ENCODE measurements around the gene HDAC1.
"Not testable (repeated sequence)": the region's sequence is repeated elsewhere in the genome, so short reads cannot be mapped to it uniquely, and the experiment has no call there.

The HDAC1 gene

DNA sequence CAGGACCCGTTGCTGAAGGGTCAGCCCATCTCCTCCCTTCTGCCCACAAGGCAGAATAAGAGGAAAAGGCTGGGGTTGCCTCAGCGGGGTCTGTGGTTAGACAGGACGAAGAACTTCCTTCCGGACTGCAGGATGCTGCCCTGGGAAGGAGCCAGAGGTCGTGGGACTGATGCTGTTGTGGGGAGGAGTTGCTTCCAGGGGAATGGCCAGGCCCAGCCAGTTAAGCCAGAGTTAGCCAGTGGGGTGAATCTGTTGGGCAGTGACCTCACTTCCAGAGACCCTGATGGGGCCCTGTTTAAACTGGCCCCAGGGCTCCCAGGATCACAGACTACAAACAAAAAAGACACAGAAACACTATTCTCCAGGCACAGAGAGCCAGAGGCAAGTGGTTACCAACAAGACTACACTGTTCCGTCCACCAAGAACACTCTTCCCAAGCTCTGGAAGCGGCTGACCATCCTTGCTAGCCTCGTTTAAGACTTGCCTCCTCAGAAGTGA, 57.4 kb downstream of the HDAC1 start:
- DNase-seq (ENCODE audit: low read depth) = no peak

DNA sequence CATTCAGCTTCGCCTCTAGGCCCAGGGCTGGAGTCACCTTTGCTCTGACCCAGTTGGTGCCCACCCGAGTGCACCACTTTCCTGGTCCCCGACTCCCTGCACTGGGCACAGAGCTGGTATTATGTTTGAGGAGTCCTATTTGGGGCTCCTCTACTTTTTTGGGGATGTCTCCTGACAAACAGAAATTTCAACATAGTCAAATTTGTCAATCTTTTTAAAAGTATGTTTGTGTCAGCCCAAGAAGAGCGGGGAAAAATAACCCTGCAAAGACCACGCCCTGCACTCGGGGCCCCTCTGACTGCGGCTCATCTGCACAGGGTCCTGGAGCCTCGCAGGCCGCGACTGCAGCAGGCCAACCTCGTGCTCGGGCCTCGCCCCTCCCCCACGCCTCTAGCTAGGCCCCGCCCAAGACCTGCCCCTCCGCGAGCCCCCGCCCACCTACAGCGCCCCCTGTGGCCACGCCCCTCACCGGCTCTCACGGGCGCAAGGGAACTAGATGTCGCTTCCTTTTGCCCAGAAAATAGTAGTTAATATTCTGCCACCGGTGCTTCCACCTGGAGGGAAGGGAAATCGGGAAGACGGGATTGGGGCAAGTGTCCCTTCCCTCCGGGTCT, 59.0 kb downstream of the HDAC1 start:
- DNase-seq (ENCODE audit: low read depth) = no peak

DNA sequence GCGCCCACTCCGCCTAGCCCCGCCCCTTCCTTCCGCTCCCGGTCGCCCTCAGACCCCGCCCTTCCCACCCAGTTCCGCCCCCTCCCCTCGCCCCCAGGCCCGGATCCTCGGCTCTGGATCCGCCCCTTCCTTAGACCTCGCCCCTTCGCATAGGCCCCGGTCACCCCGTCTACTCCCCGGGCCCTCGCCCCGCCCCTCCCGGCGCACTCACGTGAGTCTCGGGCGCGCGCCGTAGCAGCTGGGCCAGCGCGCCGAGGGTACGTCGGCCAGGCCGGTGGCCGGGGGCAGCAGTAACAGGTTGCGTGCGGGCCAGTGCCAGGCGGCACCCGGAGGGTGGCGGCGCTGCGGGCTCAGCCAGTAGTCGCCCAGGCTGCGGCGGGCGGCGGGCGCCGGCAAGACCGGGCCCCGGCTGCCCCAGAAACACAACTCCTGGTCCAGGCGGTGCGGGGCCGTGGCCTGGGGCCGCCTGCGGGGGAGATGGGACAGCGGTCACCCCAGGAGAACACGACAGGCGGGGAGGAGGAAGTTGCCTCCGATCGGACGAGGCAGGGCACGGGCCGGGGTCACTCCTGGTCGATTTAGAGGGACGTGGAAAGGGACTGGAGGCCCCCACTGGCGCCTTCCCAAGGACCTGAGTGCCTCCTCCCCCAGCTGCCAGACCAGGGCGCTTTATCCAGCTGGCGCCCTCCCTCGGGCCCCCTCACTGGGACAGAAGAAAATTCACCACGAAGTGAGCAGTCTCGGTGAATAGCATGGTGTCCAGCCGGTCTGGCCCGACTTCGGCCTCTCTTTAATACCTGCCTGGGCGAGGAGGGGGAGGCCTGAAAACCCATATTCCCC, 59.7 kb downstream of the HDAC1 start:
- DNase-seq (ENCODE audit: low read depth) = peak; percentile 79

DNA sequence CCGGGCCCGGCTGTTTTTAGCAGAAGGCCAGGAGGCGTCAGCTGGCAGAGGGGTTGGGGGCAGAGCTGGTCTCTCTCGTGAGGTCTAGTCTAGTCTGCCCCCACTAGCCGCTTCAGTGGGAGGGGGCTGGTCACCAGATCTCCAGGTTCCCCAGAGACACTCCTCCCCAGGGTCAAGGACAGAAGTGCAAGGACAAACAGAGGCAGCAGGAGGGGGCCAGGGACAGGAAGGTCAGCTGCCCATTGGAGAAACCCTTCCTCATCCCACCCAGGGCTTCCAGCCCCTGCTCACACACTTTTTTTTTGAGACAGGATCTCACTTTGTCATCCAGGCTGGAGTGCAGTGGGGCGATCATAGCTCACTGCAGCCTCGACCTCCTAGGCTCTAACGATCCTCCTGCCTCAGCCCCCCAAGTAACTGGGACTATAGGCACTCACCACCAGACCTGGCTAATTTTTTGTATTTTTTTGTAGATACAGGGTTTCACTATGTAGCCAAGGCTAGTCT, 60.4 kb downstream of the HDAC1 start:
- DNase-seq (ENCODE audit: low read depth) = no peak

DNA sequence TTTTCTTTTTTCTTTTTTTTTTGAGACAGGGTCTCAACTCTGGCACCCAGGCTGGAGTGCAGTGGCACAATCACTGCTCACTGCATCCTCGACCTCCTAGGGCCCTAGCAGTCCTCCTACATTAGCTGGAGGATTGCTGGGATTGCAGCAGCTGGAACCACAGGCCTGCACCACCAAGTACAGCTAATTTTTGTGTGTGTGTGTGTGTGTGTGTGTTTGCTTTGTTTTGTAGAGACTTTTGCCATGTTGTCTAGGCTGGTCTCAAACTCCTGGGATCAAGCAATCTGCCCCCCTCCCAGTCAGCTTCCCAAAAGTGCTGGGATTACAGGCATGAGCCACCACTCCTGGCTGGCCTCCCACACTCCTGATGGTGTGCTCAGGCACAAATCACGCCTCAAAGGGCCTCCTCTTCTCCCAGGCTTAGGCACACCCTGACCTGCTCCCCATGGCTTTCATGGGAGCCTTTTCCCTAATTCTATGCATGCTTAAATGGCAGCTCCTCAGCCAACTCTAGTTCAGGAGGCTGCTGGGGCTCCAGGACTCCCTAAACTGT, 61.0 kb downstream of the HDAC1 start:
- DNase-seq (ENCODE audit: low read depth) = no peak

DNA sequence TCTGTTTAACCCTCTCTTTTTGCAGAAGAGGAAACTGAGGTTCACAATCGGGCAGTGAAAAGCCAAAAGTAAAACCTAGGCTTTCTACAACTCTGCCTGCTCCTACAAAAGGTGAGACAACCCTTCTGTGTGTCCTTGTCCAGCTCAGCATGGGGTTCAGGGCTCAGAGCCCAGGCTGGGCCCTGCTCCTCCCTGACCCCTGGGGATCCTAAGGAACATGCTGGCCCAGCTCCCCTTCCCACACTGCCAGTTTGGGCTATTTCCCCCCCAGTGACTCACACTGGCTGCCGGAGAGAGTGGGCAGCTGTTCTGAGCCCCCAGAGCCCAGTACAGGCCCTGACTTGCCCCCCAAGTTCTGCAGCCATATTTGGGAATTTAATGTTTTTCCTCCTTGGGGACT, 61.5 kb downstream of the HDAC1 start:
- no peak for DNase-seq (ENCODE audit: low read depth)

DNA sequence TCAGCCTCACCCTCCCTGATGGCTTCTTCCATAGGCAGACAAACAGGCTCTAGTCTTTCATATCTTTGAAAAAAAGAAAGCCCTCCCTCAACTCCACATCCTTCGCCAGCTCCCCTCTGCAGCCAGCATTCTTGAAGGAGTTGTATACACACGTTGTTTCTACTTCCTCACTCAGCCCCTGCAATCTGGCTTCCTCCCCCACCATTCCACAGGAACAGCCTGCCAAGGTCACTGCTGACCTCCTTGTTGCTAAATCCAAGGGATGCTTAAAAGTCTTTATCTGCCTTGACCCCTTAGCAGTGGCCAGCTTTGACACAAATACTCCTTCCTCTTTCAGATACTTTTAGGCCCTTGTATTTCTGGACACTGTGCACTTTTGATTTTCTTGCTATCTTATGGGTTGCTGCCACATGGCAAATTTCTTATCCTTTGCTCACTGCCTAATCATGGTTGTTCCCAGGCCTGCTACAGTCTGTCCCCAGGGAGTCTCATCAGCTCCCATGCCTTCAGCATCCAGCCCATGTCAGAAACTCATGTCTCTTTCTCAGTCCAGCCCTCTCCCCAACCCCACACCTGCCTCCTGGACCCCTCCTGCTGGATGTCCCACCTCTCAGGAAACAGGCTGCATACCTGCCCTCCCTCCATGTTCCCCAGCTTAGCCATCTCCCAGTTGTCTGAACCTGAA, 62.1 kb downstream of the HDAC1 start:
- DNase-seq (ENCODE audit: low read depth) = no peak

DNA sequence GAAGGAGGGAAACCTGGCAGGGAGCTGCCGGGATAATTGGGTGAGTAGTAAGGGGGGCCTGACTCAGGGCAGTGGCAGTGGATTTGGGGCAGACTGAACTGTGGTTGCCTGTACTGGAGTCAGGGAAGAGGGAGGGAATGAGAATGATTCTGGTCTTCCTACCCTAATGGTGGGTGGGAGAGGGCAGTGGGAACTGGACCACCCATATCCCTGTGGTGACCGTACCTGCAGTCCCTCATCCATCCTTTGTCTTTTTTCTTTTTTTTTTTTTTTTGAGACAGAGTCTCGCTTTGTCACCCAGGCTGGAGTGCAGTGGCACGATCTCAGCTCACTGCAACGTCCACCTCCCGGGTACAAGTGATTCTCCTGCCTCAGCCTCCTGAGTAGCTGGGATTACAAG, 63.9 kb downstream of the HDAC1 start:
- DNase-seq (ENCODE audit: low read depth) = not testable (repeated sequence)

DNA sequence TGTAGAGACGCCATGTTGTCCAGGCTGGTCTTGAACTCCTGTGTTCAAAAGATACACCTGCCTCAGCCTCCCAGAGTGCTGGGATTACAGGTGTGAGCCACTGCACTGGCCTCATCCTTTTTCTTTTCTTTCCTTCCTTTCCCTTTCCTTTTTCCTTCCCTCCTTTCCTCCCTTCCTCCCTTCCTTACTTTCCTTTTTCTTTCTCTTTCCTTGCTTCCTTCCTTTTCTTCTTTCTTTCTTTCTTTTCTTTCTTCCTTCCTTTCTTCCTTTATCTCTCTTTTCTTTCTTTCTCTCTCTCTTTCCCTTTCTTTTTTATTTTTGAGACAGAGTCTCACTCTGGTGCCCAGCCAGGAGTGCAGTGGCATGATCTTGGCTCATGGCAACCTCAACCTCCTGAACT, 64.6 kb downstream of the HDAC1 start:
- no peak for DNase-seq (ENCODE audit: low read depth)

DNA sequence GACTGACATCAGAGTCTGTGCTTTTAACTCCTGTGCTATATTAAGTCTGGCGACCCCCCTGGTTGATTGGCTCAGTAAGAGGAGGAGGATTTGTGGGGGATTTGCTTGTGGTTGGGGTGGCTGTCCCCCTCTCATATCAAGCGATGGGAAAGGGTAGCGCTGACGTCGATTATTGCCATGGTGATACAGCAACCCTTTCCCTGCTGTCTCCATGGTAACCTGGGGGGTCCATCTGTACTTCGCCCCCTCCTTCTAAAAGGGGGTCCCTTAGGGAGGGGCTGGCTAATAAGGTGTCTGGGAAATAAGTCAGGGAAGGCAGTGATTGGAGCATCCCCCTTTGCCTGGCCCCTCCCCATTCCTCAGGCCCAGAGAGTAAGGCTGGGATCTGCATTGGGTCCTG, 65.7 kb downstream of the HDAC1 start:
- DNase-seq (ENCODE audit: low read depth) = no peak

DNA sequence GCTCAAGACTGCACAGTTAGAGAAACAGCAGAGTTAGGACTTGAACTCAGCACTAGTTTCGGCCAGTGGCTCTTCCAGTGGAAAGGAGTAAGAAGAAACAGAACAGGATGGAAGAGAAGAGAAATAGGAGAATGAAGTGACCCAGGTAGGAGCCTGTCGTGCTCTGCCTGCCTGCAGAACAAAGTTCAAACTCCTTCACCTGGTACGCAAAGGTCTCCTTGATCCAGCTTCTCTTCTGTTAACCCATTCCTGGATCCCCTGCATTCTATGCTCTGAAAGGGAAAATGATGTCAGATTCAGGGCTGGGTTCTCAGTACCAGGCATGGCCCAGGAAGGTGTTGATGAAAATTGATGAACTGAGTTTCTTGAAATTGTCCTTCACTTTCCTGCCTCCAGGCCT, 66.6 kb downstream of the HDAC1 start:
- no peak for DNase-seq (ENCODE audit: low read depth)

DNA sequence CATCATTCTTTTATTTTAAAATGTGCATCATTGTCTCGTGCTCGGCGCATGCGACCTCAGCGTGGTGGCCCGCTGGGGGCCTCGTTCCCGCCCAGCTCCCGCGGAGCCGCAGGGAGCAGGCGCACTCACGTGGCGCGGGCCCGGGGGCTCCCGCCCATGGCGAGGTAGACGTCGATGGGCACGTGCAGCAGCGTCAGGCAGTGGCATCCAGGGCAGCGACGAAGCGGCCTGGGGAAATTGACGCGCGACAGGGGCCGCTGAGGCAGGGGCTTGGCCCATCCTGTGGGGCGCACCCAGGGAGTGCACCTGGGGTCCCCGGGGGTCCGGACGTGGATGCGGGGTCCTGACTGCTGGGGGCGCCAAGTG, 69.4 kb downstream of the HDAC1 start:
- no peak for DNase-seq (ENCODE audit: low read depth)

DNA sequence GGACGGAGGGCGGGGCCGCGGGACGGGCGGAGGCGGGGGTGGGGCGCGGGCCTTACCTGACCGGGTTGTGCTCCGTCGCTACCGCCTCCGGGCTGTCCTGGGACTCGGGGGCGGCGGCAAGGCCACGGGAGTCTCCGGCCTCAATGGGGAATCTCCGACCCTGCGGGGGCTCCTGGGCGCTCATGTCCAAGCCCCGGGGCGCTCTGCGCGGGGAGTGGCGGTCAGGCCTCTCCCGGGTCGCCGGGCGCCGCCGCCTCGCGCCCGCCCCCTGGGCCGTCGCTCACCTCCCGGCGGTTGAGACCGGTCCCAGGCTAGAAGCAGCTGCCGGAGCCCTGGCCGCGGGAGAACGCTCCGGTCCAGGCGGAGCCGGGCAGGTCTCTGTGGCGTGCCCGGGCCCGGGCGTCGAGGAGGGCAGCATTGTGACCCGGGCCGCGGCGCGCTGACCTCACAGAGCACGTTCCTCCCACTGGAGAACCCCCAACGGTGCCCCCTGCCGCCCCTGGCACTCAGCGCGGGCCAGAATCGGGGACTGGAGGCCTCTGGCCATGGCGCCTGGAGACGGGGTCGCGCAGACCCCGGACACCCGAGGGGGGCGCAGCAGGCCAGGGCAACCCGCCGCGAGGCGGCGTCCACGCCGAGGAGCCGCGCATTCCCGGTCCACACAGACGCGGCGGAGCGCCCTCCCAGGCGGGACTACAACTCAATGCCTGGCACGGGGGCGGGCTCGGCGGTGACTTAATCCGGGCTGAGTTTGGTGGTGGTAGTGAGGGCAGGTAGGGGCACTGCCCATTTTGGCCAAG, 70.0 kb downstream of the HDAC1 start:
- DNase-seq (ENCODE audit: low read depth) = no peak

DNA sequence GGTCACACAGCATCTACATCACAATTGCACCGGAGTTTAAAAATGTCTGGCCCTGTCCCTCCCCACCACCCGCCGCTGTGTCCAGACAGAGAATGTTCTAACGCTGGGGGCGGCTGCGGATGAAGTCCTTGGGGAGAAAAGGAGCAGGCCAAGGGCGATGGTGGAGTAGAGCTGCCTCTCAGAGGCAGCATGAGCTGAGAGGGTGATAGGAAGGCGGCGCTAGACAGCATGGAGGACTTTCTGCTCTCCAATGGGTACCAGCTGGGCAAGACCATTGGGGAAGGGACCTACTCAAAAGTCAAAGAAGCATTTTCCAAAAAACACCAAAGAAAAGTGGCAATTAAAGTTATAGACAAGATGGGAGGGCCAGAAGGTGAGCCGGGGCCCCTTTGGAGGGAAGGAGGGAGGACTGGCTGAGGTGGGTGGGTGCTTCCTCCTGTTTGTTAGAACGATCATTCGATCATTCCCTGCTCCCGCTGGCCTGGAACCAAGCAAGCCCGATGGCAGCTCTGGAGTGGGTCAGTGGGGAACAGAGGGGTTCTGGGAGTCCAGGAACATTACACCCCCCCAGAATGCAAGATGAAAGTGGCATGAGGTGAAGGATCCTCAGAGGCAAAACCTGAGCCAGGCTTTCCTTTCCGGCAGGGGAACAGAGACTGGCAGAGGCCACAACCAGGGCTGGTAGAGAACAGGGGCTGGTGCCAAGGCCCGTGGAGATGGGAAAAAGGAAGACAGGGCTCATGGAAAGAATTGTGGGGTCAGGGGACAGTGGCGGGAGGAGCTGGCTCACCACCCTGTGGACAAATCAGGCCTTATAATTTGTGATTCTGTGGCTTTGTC, 70.8 kb downstream of the HDAC1 start, which contains the start of the genes FAM229A and TSSK3:
TSS of gene FAM229A (minus strand) at position 12 of the 840 bp plus-strand sequence. CDS start 394 bp downstream, outside the sequence.
TSS of gene TSSK3 (plus strand) at position 66 of the 840 bp plus-strand sequence. CDS start at position 229, 163 bp downstream.
- no peak for DNase-seq (ENCODE audit: low read depth)

DNA sequence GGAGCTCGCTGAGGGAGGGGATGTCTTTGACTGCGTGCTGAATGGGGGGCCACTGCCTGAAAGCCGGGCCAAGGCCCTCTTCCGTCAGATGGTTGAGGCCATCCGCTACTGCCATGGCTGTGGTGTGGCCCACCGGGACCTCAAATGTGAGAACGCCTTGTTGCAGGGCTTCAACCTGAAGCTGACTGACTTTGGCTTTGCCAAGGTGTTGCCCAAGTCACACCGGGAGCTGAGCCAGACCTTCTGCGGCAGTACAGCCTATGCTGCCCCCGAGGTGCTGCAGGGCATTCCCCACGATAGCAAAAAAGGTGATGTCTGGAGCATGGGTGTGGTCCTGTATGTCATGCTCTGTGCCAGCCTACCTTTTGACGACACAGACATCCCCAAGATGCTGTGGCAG, 71.8 kb downstream of the HDAC1 start:
- no peak for DNase-seq (ENCODE audit: low read depth)

DNA sequence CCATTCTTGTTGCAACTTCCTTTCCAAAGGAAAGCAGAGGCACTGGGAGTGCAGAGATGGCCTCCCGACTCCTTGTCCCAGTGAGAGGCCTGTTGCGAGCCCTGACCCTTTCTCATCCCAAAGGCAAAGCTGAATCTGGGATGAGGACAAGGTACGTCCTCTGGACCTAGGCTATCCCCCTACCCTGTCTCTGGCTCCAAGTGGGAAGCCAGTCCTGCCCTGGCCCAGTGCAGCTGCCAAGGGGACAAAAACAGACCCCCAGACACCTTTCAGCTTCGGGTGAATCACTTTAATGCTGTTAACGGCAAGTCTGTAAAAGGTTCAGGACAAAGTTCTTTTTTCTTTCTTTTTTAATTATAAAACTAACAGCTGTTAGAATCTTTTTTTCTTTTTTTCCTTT, 73.0 kb downstream of the HDAC1 start:
- no peak for DNase-seq (ENCODE audit: low read depth)

DNA sequence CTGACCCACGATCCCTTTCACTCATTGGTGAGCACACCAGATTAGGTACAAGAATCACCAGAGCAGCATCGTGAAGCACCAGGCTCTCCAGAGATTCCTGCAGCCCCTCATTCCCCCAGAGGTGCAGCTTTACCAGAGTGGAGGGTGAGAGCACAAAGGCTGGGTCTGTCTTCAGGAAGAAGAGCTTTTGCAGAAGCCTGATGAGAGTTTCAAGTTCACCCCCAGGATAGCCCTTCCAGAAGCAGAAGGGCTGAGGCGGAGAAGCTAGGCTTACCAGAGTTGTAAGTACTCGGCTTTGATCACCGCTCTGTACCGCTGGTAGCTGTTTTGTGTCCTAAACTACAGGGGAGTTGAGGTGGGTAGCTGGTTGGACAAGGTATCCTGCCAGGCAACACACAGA, 73.6 kb downstream of the HDAC1 start:
- no peak for DNase-seq (ENCODE audit: low read depth)

DNA sequence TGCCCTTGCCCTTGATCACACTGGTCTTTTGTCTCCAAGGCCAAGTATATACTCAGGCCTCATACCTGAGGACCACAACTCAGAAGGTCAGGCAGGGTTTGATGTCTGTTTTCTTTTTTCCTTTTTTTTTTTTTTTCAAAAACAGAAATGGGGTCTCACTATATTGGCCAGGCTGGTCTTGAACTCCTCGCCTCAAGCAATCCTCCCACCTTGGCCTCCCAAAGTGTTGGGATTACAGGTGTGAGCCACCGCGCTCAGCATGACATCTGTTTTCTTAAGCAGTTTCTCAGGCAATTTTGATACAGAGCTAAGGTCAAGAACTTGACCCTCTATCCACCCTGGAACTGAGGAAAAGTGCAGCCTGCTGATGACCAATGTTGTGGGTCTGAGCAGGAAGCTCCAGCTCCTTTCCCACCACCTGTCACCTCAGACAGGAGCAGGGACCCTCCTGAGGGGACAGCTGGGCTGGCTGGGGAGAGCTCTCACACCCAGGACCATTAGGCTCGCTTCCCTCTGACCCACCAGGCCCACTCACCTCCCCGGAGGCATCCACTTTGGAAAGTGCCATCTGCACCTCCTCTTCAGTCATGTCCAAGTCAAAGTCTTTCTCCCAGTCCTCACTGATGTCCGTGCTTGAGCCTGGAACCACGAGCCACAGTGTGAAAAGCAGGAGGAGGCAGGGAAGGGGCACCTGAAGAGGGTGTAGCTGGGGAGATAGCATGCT, 76.2 kb downstream of the HDAC1 start:
- DNase-seq (ENCODE audit: low read depth) = no peak

DNA sequence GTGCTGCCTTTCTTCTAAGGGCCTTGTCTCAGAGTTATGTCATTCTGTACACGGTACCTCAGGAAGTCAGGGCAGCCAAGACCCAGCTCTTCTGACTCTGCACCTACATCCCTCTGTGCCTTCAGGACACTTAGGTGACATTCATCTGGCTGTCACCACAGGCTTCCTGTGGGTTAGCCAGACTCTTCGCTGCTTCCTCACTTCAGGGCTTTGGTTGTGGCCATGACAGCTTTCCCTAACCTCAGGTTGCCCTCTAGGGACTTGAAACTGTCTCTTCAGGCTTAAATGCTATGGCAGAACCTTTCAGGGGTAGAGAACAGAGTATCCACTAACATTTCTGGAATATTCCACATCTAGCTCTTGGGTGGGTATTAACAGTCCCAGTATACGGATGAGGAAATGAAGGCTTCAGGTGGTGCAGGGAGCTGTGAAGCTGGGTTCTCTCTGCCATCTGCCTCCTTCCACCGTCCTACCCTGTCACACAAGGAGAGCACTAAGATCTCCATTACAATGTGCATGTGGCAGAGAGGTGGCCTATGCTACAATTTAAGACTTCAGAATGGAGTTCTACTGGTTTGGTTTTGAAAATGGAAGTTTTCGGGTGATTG, 80.4 kb downstream of the HDAC1 start:
- DNase-seq (ENCODE audit: low read depth) = no peak

Measured in GM04504 (cell line).